HFFc6 (cell line): Measurements from ENCODE around the gene PRCD. TPM values are rescaled to one million over a fixed set of nuclear protein-coding genes. Genes with fewer than 3 reads are reported as not detected.
"Not testable (repeated sequence)": the region's sequence is repeated elsewhere in the genome, so short reads cannot be mapped to it uniquely, and the experiment has no call there.

Source experiments
- DNase-seq: peaks from one replicate; pipeline ENCODE4 v3.0.0-alpha.2; 2018
- H3K27ac Mint-ChIP-seq: 2 replicates; pipeline ENCODE4 v1.8.0; 2020; ENCODE audit warnings: mild to moderate bottlenecking, mixed read lengths
- H3K27me3 Mint-ChIP-seq: 2 replicates; pipeline ENCODE4 v1.8.0; 2021; ENCODE audit warnings: mild to moderate bottlenecking, moderate library complexity, mixed read lengths; ENCODE audit not compliant: insufficient read depth
- H3K36me3 Mint-ChIP-seq: 2 replicates; pipeline ENCODE4 v1.8.0; 2021; ENCODE audit warnings: low read depth, mixed read lengths
- H3K4me1 Mint-ChIP-seq: 2 replicates; pipeline ENCODE4 v1.8.0; 2020; ENCODE audit warnings: low read depth, mixed read lengths
- H3K4me3 Mint-ChIP-seq: 2 replicates; pipeline ENCODE4 v1.8.0; 2020; ENCODE audit warnings: mild to moderate bottlenecking, moderate library complexity, mixed read lengths
- H3K9me3 Mint-ChIP-seq: 2 replicates; pipeline ENCODE4 v1.8.0; 2020; ENCODE audit warnings: mild to moderate bottlenecking, mixed read lengths
- total RNA-seq, 6 experiments: library from RNA; stranded (reverse); fragmentation: NEBNext Ultra II Directional; extraction: Animal tissue kit (Norgen Biotek cat#: 25700); gene quantifications; 2 replicates in 1 of 6; 3 replicates in 5 of 6; pipeline ENCODE4 v1.2.3, GENCODE V29; 2021
- TF ChIP-seq, protein P1 (sequence below): fragments of 200-600 bp; sonication (generic); IDR thresholded peaks from 2 replicates; pipeline ENCODE4 v1.5.0; 2021; ENCODE audit warnings: antibody characterized with exemption, mild to moderate bottlenecking

The PRCD gene
- total RNA-seq, 6 experiments from 2014 or later = not detected

DNA sequence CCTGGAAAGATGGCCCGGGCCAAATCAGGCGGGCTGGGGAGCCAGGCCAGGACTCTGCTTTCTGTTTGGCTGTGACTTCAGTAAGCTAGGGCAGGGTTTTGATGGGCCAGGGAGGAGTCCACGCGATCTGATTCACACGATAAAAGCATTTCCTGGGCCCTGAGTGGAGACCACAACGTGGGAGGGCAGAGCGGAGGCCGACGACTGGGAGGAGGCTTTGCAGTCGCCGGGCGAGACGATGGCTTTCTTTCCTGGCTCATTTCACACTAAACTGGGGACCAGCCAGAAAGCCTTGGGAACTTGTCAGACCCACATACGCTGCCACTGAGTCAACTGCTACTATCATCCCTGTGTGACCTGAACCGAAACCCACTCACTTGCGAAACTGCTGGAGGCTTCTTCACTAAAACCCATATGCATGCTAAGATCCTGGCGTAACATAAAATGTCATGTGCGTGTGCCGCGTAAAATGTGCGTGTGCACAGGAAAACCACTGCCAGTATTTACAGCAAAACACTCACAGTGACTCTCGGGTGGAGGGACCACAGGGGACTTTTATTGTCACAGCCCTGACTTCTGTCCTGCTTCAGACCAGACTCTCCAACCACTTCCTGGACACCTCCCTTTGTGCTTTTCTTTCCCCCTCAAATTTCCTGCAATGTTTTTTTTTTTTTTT lies 24.4 kb upstream of the PRCD start:
- Mint-ChIP-seq H3K9me3 (no peaks in the 10 kb centered on the region), H3K4me1 (peaks cover 25% of the 10 kb centered on the region), H3K36me3 (no peaks in the 10 kb centered on the region), H3K4me3 (peak overlapping the region; percentile 87), H3K27me3 (peaks cover 12% of the 10 kb centered on the region), H3K27ac (peak overlapping the region; percentile 98)
- peak; percentile 91 for DNase-seq
- TF ChIP-seq, protein P1, sequence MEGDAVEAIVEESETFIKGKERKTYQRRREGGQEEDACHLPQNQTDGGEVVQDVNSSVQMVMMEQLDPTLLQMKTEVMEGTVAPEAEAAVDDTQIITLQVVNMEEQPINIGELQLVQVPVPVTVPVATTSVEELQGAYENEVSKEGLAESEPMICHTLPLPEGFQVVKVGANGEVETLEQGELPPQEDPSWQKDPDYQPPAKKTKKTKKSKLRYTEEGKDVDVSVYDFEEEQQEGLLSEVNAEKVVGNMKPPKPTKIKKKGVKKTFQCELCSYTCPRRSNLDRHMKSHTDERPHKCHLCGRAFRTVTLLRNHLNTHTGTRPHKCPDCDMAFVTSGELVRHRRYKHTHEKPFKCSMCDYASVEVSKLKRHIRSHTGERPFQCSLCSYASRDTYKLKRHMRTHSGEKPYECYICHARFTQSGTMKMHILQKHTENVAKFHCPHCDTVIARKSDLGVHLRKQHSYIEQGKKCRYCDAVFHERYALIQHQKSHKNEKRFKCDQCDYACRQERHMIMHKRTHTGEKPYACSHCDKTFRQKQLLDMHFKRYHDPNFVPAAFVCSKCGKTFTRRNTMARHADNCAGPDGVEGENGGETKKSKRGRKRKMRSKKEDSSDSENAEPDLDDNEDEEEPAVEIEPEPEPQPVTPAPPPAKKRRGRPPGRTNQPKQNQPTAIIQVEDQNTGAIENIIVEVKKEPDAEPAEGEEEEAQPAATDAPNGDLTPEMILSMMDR = no peak

DNA sequence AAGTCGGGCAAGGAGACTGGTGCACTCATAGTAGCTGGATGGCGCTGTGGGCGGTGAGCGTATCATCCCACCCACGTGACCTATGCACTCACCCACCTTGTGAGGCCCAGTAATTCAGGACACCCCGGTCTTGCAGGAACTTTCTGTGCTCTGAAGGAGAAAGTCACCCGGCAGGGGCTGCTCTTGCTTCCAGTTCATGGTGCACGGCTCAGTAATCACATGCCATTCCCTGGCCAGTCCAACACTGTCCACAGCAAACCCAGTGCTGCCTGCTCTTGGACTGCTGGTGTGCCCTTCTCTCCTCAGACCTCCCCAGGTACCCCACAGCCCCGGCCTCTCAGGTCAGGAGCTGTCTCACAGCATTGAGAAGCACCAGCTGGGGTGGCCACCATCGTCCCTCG lies 22.2 kb upstream of the PRCD start:
- Mint-ChIP-seq H3K4me1 (peaks cover 25% of the 10 kb centered on the region), H3K9me3 (no peaks in the 10 kb centered on the region)
- TF ChIP-seq, protein P1 = no peak

DNA sequence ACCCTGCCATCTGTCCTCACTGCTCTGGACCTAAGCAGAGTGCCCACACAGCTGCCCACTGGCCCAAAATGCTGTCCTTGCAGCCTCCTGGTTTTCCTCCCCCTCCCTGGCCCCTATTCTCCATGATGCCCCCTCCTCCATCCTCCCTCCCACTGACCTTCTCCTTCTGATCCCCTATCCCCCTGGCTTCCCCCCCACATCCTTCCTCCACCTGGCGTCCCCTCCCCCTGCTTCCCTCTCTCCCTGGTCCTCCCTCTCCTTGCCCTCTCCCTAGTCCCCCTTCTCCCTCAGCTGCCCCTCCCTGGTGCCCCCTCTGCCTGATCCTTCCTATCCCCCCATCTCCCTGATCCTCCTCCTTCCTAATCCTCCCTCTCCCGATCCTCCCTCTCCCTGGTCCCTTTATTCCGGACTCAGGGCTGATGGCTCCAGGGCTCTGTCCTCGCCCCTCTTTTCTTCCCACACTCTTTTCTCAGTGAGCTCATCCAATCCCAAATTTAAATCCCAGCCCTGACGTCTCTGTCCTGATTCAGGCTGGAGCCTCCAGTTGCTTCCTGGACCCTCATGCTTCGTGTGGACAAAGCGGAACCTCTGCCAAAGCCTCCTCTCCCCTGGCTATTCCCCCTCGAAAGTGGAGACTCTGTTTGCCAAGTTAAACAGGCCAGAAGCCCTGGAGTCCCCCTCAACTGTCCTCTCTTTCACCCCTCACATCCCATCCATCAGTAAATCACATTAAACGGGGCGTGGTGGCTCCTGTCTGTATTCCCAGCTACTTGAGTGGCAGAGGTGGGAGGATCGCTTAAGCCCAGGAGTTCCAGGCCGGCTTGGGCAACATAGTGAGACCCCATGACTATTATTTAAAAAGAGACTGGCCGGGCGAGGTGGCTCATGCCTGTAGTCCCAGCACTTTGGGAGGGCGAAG lies 20.5 kb upstream of the PRCD start:
- Mint-ChIP-seq H3K27ac (no peak overlapping the region), H3K4me1 (peaks cover 30% of the 10 kb centered on the region), H3K36me3 (no peaks in the 10 kb centered on the region), H3K27me3 (peaks cover 9% of the 10 kb centered on the region), H3K9me3 (no peaks in the 10 kb centered on the region), H3K4me3 (no peak overlapping the region)
- DNase-seq = no peak
- TF ChIP-seq, protein P1 = no peak

More for the DNA sequence above, 22.2 kb upstream of the PRCD start:
- Mint-ChIP-seq H3K36me3 (no peaks in the 10 kb centered on the region), H3K27me3 (peaks cover 11% of the 10 kb centered on the region), H3K27ac (no peak overlapping the region), H3K4me3 (no peak overlapping the region)
- DNase-seq = no peak

DNA sequence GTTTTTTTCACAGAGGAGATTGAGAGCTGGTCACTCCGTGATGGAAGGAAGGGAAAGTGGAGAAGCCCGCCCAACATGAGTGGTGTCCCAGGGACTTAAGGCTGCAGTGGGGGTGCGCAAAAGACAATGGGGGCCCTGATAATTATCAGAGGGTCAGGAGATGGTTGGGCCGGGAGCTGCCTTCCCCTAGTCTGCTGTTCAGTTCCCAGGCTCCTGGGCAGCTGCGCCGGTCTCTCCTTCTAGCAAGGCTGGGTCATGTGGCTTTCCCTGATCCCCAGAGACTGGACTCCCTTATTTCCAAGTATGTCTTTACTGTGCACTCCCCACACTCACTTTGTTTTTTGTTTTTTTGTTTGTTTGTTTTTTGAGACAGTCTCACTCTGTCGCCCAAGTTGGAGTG lies 18.6 kb upstream of the PRCD start:
- Mint-ChIP-seq H3K36me3 (no peaks in the 10 kb centered on the region), H3K4me1 (peaks cover 22% of the 10 kb centered on the region), H3K4me3 (no peak overlapping the region), H3K27me3 (peaks cover 6% of the 10 kb centered on the region), H3K9me3 (no peaks in the 10 kb centered on the region), H3K27ac (no peak overlapping the region)
- DNase-seq = no peak
- TF ChIP-seq, protein P1 = no peak

DNA sequence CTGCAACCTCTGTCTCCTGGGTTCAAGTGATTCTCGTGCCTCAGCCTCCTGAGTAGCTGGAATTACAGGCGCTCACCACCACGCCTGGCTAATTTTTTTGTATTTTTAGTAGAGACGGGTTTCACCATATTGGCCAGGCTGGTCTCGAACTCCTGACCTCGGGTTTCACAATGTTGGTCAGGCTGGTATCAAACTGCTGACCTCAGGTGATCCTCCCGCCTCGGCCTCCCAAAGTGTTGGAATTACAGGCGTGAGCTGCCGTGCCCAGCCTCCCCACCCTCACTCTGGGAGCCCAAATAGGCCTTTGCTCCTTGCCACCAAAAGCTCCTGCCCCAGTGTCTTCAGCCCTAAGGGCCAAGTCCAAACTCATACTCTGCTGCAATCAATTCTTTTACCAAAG lies 18.2 kb upstream of the PRCD start:
- not testable (repeated sequence) for H3K27me3 Mint-ChIP-seq, H3K9me3 Mint-ChIP-seq, DNase-seq, H3K27ac Mint-ChIP-seq, H3K4me3 Mint-ChIP-seq, H3K36me3 Mint-ChIP-seq
- H3K4me1 Mint-ChIP-seq = peaks cover 18% of the 10 kb centered on the region
